ENCODE measurements around the gene TBXAS1.

Gene TBXAS1

DNA sequence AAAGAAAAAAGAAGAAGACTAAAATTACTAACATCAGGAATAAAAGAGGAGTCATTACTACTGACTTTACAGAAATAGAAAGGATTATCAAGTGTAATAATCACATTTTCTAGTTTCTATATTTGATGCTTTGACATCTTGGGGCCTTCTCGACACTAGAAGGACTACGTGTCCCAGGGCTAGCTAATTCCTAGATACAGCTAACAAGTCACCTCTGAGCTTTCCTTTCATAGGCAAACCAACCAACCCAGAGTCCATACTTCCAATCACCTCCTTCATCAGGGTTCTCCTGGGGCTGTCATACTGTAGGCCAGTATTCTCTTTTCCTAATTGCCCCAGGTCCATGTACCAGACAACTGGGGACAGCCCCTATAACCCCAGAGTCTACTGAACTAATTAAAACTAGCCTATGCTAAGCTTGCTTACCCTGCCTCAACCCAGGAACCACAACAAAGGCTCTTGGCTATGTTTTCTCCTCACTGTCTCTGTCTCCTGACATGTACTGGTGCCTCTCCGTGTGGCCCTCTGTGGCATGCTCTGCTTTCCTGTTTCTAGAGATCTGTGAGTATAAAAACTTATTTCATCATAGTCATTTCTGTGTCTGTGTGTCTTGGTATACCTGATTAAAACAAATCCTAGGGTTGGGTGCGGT, 240.4 kb downstream of the TBXAS1 start:
- Histone ChIP-seq H3K36me3 (ENCODE audit: control insufficient read depth in 2 of 2, insufficient read depth in 1 of 2, low read length in 2 of 2) (no peaks in the 10 kb centered on the region), H3K4me3 (ENCODE audit: low read depth, low read length) (no peak overlapping the region), H3K4me1 (ENCODE audit: control insufficient read depth, insufficient read depth, low read length) (no peaks in the 10 kb centered on the region), H3K9me3 (ENCODE audit: control insufficient read depth, insufficient read depth, low read depth, low read length) (no peaks in the 10 kb centered on the region), H3K27ac (ENCODE audit: extremely low read depth, low read depth, low read length) (no peak overlapping the region)
- POLR2A ChIA-PET = no interaction called here
- TF ChIP-seq ZNF473 (tag by site-specific recombination; IDR thresholded peaks at IDR 0.05) (no peak), FEZF1 (tag by site-specific recombination; IDR thresholded peaks at IDR 0.05) (no peak), ZNF19 (tag by site-specific recombination; IDR thresholded peaks at IDR 0.05; ENCODE audit: low read depth) (no peak), ZNF121 (tag by site-specific recombination; IDR thresholded peaks at IDR 0.05) (no peak), ZNF202 (tag by site-specific recombination; IDR thresholded peaks at IDR 0.05; ENCODE audit: borderline replicate concordance) (no peak), ZNF660 (tag by site-specific recombination; IDR thresholded peaks at IDR 0.05) (no peak), ZNF555 (tag by site-specific recombination; conservative IDR thresholded peaks at IDR 0.05) (no peak)
- TF ChIP-seq, protein P1, sequence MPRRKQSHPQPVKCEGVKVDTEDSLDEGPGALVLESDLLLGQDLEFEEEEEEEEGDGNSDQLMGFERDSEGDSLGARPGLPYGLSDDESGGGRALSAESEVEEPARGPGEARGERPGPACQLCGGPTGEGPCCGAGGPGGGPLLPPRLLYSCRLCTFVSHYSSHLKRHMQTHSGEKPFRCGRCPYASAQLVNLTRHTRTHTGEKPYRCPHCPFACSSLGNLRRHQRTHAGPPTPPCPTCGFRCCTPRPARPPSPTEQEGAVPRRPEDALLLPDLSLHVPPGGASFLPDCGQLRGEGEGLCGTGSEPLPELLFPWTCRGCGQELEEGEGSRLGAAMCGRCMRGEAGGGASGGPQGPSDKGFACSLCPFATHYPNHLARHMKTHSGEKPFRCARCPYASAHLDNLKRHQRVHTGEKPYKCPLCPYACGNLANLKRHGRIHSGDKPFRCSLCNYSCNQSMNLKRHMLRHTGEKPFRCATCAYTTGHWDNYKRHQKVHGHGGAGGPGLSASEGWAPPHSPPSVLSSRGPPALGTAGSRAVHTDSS (tag by site-specific recombination; IDR thresholded peaks at IDR 0.05) = no peak
- TF ChIP-seq, protein P2, sequence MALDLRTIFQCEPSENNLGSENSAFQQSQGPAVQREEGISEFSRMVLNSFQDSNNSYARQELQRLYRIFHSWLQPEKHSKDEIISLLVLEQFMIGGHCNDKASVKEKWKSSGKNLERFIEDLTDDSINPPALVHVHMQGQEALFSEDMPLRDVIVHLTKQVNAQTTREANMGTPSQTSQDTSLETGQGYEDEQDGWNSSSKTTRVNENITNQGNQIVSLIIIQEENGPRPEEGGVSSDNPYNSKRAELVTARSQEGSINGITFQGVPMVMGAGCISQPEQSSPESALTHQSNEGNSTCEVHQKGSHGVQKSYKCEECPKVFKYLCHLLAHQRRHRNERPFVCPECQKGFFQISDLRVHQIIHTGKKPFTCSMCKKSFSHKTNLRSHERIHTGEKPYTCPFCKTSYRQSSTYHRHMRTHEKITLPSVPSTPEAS (tag by site-specific recombination; IDR thresholded peaks at IDR 0.05) = no peak
- CTCF ChIA-PET = no interaction called here
